GM12875 (cell line): ENCODE data around the gene SLC25A20.

Source experiments
- H3K4me3 ChIP-seq: one replicate; pipeline ENCODE4 v1.5.1; 2011; ENCODE audit warnings: low read depth, low read length, control low read depth
- TF ChIP-seq, protein P1 (sequence below): IDR thresholded peaks from 2 replicates; pipeline ENCODE4 v1.5.1; 2011; ENCODE audit warnings: low read depth, mild to moderate bottlenecking, control low read depth, inconsistent platforms, low read length, moderate library complexity, borderline replicate concordance; ENCODE audit not compliant: insufficient read depth

SLC25A20 gene

DNA sequence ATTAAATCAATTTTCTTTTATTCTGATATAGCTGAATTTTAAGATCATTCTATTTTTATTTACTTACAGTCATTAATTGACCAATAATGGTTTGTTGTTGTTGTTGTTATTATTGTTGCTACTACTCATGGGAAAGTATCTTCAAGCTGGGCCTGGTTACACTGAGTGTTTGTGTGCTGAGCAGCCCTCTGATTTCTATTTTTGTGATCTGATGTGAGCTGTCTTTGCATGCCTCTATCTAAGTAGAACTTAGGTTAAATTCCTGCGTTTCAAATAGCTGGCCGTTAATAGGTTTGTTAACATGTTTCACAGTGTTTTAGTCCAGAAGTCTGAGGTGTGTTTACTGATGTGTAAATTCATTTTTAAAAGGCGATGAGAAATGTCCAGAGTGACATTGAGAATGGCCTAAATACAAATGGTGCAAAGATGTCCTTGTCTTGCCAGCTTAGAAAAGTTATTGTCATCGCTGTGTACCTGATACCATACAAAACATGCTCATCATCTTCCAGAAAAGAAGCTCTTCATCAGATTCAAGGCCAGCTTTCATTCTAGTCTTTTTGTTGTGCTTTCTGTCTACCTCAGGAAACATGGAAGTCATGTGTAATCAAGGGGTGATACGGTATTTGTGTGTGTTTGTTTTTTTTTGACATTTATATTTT, 35.8 kb upstream of the SLC25A20 start:
- no peak overlapping the region for H3K4me3 ChIP-seq
- TF ChIP-seq, protein P1, sequence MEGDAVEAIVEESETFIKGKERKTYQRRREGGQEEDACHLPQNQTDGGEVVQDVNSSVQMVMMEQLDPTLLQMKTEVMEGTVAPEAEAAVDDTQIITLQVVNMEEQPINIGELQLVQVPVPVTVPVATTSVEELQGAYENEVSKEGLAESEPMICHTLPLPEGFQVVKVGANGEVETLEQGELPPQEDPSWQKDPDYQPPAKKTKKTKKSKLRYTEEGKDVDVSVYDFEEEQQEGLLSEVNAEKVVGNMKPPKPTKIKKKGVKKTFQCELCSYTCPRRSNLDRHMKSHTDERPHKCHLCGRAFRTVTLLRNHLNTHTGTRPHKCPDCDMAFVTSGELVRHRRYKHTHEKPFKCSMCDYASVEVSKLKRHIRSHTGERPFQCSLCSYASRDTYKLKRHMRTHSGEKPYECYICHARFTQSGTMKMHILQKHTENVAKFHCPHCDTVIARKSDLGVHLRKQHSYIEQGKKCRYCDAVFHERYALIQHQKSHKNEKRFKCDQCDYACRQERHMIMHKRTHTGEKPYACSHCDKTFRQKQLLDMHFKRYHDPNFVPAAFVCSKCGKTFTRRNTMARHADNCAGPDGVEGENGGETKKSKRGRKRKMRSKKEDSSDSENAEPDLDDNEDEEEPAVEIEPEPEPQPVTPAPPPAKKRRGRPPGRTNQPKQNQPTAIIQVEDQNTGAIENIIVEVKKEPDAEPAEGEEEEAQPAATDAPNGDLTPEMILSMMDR = no peak

DNA sequence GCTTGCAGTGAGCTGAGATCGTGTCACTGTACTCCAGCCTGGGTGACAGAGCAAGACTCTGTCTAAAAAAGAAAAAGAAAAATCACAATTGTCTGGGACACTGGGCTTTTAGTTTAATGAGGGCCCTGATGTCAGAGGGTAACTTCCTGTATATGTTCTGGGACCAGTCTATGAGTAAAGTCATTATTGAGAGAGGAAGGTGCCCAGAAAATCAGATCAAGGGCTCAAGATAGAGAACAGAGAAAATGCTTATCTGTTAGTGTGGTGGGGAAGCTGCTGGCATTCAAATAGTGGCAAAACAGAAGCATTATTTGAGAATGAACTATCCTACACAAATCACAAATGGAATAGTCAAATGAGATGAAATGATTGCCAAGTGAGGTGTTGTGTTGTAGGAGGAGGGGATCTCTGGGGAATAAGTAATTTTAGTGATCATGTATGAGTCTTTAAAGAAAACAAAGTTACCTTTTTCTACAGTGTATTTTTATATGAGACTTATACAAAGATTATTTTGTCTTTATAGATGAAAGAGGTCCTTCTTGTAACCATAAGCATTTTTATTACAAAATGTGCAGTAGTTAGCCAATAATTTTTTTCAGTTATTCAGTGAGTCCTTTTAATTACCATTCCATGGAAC, 33.4 kb upstream of the SLC25A20 start:
- TF ChIP-seq, protein P1 = no peak
- no peak overlapping the region for H3K4me3 ChIP-seq

DNA sequence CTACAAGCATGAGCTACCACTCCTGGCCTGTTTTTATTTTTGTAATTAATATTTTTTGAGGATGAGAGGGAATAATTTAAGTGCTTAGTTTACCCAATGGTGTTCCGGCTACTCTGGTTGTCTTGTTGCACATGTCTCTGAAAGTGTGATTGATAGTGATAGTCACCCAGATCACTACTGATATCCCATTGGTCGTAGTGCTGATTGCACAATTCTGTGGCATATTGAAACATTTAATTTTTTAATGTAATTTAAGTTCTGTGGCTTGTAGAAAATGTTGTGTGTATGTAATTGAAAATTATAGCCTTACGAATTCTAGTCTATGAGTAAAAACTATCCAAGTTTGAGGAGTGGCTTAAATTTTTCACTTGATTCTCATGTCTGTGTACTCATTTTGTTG, 31.9 kb upstream of the SLC25A20 start:
- no peak overlapping the region for H3K4me3 ChIP-seq
- TF ChIP-seq, protein P1 = no peak

DNA sequence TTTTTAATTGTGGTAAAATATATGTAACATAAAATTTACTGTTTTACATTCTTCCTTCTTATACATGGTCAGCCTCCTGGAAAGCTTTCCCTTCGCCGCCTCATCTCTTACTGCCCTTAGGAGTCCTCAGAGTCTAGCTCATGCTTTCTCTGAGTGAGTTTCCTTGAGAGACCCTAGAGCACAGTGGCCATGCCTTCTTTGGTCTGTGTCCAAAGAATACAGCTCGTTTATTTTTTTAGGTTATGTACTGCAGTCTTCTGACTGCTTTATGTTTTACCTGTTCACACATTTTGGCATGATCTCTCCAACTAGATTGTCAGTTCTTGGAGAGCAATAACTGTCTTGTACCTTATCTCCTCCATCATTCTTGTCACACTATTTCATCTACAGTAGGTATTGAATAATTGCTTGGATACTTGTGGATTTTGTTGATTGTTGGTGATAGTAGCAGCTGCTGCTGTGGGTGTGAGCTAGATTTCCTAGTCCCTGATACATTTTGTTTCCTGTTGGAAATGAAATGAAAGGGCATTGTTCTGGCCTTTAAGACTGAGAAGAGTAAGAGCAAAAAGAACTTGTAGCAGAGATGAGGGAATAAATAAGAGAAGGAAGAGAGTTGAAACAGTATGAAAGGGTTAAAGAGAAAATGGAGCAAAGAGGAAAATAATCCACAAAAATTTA, 30.8 kb upstream of the SLC25A20 start:
- H3K4me3 ChIP-seq = no peak overlapping the region
- TF ChIP-seq, protein P1 = no peak

DNA sequence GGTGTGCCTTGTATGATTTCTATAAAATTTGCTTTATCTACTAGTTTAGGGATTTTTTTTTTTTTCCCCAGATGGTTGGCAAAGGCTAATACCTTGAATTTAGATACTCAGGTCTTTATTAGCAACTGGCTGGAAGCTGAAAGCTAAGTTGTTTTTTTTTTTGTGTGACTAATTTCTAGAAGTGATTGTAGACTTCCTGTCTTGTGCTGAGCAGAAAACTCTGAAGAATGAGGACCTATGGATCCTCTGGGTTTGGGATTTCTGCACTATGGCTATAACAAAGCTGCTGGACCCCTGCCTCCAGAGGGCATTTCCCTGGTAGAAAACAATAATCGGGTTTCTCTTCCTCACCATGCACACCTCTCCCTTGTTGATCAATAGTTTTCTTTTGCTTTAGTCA, 30.0 kb upstream of the SLC25A20 start:
- TF ChIP-seq, protein P1 = no peak
- no peak overlapping the region for H3K4me3 ChIP-seq

DNA sequence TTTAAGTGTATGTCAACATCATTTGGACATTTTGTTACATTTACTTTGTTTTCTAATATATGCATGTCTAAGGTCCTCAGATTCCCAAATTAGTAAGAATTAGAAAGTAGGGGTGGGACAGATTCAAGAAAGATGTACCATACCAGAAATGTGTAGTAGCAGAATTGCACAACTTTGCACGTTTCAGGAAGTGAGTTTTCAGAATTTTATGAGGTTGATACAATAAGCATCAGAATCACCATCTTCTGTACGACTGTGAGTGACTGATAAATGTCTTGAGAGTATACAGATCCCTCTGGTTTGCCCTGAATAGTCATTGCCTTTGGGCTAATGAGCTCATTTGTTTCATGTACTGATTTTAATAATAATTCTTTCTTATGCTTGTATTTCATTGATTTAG, 29.2 kb upstream of the SLC25A20 start:
- TF ChIP-seq, protein P1 = no peak
- no peak overlapping the region for H3K4me3 ChIP-seq
